SU-DHL-6 (cell line): Measurements from ENCODE around the gene GRAMD4.

Experiments used
- H2AFZ ChIP-seq: fragments of 200-600 bp; sonication (generic); 2 replicates; pipeline ENCODE4 v1.6.1; 2014; ENCODE audit warnings: low read depth, mild to moderate bottlenecking, moderate library complexity, mixed read lengths, antibody characterized with exemption, low read length; ENCODE audit not compliant: severe bottlenecking
- H3F3A ChIP-seq: fragments of 200-600 bp; shearing (Covaris generic); 2 replicates; pipeline ENCODE4 v1.6.0; 2016; ENCODE audit warnings: antibody characterized with exemption, mild to moderate bottlenecking; ENCODE audit not compliant: insufficient read depth
- H3K27ac ChIP-seq: fragments of 200-600 bp; sonication (generic); 2 replicates; pipeline ENCODE4 v1.5.1; 2016; ENCODE audit warnings: low read depth, mild to moderate bottlenecking, low read length, moderate library complexity, mixed read lengths
- H3K27me3 ChIP-seq: fragments of 200-600 bp; sonication (generic), shearing (Covaris generic); 2 replicates; pipeline ENCODE4 v1.6.0; 2014; ENCODE audit warnings: mild to moderate bottlenecking, low read length
- H3K36me3 ChIP-seq: fragments of 200-600 bp; sonication (generic); 2 replicates; pipeline ENCODE4 v1.6.1; 2014; ENCODE audit warnings: mild to moderate bottlenecking, low read length, mixed read lengths
- H3K4me2 ChIP-seq: fragments of 300-600, 200-600 bp; shearing (Covaris generic), sonication (generic); 2 replicates; pipeline ENCODE4 v1.6.0; 2014; ENCODE audit warnings: low read length, low read depth, mild to moderate bottlenecking; ENCODE audit not compliant: poor library complexity, severe bottlenecking
- H3K4me3 ChIP-seq: fragments of 200-600 bp; sonication (generic); 2 replicates; pipeline ENCODE4 v1.5.1; 2014; ENCODE audit warnings: antibody characterized with exemption, low read length, mild to moderate bottlenecking, mixed read lengths; ENCODE audit not compliant: insufficient read depth, poor library complexity, severe bottlenecking
- H3K79me2 ChIP-seq: fragments of 200-600 bp; sonication (generic); 2 replicates; pipeline ENCODE4 v1.6.1; 2014; ENCODE audit warnings: mild to moderate bottlenecking, low read length, moderate library complexity; ENCODE audit not compliant: insufficient read depth
- H3K9ac ChIP-seq: fragments of 200-600 bp; sonication (generic); 2 replicates; pipeline ENCODE4 v1.7.0; 2014; ENCODE audit warnings: mild to moderate bottlenecking, low read length
- H3K9me2 ChIP-seq: fragments of 200-600 bp; sonication (generic); replicated peaks from 2 replicates; pipeline ENCODE4 v1.6.1; 2014; ENCODE audit warnings: low read length; ENCODE audit not compliant: insufficient read depth
- H3K9me3 ChIP-seq: fragments of 200-600 bp; sonication (generic); 2 replicates; pipeline ENCODE4 v1.6.1; 2014; ENCODE audit warnings: low read length, mixed read lengths; ENCODE audit not compliant: insufficient read depth
- H4K20me1 ChIP-seq: fragments of 200-600 bp; sonication (generic); 2 replicates; pipeline ENCODE4 v1.6.1; 2014; ENCODE audit warnings: low read depth, mild to moderate bottlenecking, antibody characterized with exemption, low read length, moderate library complexity, mixed read lengths
- CTCF ChIP-seq: fragments of 200-600 bp; sonication (generic); IDR thresholded peaks from one replicate; pipeline ENCODE4 v1.5.1; 2017; ENCODE audit warnings: antibody characterized with exemption, mild to moderate bottlenecking, low read length, moderate library complexity; ENCODE audit not compliant: insufficient read depth, poor library complexity, severe bottlenecking
- EZH2phosphoT487 ChIP-seq: fragments of 200-600 bp; sonication (generic), shearing (Covaris generic); conservative IDR thresholded peaks from 2 replicates; pipeline ENCODE4 v1.6.1; 2018; ENCODE audit warnings: mild to moderate bottlenecking, antibody characterized with exemption, low read length, moderate library complexity, mixed read lengths

Gene GRAMD4

GRCh38 chr22:46611189-46611588 lies 9.0 kb upstream of the GRAMD4 start:
- H3K27ac ChIP-seq, result no peak overlapping the region
- H4K20me1 ChIP-seq, result no peaks in the 10 kb centered on the region
- no peak overlapping the region for H2AFZ ChIP-seq
- H3K9me2 ChIP-seq, result no peaks in the 10 kb centered on the region
- H3K9ac ChIP-seq, result no peak overlapping the region
- H3K4me2 ChIP-seq, result no peak overlapping the region
- no peaks in the 10 kb centered on the region for H3K9me3 ChIP-seq
- no peaks in the 10 kb centered on the region for H3K79me2 ChIP-seq
- TF ChIP-seq CTCF (no peak), EZH2phosphoT487 (no peak)
- H3K27me3 ChIP-seq, result no peaks in the 10 kb centered on the region
- H3K4me3 ChIP-seq, result no peak overlapping the region
- no peaks in the 10 kb centered on the region for H3K36me3 ChIP-seq
- no peaks in the 10 kb centered on the region for H3F3A ChIP-seq

- H3K27ac ChIP-seq, result no peak overlapping the region
- no peak overlapping the region for H2AFZ ChIP-seq
These were observed 7.8 kb upstream of the GRAMD4 start for GRCh38 chr22:46612341-46612903.

GRCh38 chr22:46612904-46613605 lies 7.1 kb upstream of the GRAMD4 start:
- Histone ChIP-seq H3K9ac (no peak overlapping the region), H3K9me3 (no peaks in the 10 kb centered on the region), H3K27me3 (no peaks in the 10 kb centered on the region), H3F3A (no peaks in the 10 kb centered on the region), H3K36me3 (no peaks in the 10 kb centered on the region), H3K4me2 (no peak overlapping the region), H3K79me2 (no peaks in the 10 kb centered on the region), H3K27ac (no peak overlapping the region), H4K20me1 (no peaks in the 10 kb centered on the region), H2AFZ (no peak overlapping the region), H3K4me3 (no peak overlapping the region), H3K9me2 (no peaks in the 10 kb centered on the region)
- no peak for TF ChIP-seq CTCF
- TF ChIP-seq EZH2phosphoT487, result no peak

More at GRCh38 chr22:46612341-46612903, 7.8 kb upstream of the GRAMD4 start:
- H3K9me3 ChIP-seq, result no peaks in the 10 kb centered on the region
- no peak overlapping the region for H3K4me2 ChIP-seq
- no peak for TF ChIP-seq EZH2phosphoT487
- no peak for TF ChIP-seq CTCF
- no peaks in the 10 kb centered on the region for H3K36me3 ChIP-seq
- no peaks in the 10 kb centered on the region for H4K20me1 ChIP-seq
- H3K27me3 ChIP-seq, result no peaks in the 10 kb centered on the region
- H3K9me2 ChIP-seq, result no peaks in the 10 kb centered on the region
- H3K79me2 ChIP-seq, result no peaks in the 10 kb centered on the region
- no peak overlapping the region for H3K4me3 ChIP-seq
- no peak overlapping the region for H3K9ac ChIP-seq
- H3F3A ChIP-seq, result no peaks in the 10 kb centered on the region
